Common myeloid progenitor, CD34-positive (primary cell): ENCODE measurements around the gene LSM7.

Experiments used
- CTCF ChIA-PET: fragments of 350-600 bp; sonication (Branson Sonifier 250); formaldehyde crosslinking; loops from one replicate; lab custom pipeline; 2021; ENCODE audit warnings: antibody characterized with exemption; lab: Charles Lee
- POLR2A ChIA-PET: fragments of 350-600 bp; sonication (Branson Sonifier 250); formaldehyde crosslinking; loops from one replicate; lab custom pipeline; 2021; ENCODE audit warnings: antibody characterized with exemption; lab: Charles Lee
- DNase-seq, 3 donors: peaks; one replicate each; pipeline versions ENCODE4 v3.0.0 to v3.0.0-alpha.2; 2013
- H3K27ac ChIP-seq, 2 experiments: 1 replicate in 1 of 2; 2 replicates in 1 of 2; pipeline ENCODE4 v1.7.0; 2013; ENCODE audit warnings: inconsistent platforms in 2 of 2, low read length in 2 of 2, mild to moderate bottlenecking in 2 of 2, low read depth in 1 of 2, moderate library complexity in 1 of 2; ENCODE audit not compliant: severe bottlenecking in 2 of 2, insufficient read depth in 1 of 2, poor library complexity in 1 of 2
- H3K27me3 ChIP-seq, 5 experiments: replicated peaks in 2 of 5; 1 replicate in 3 of 5; 2 replicates in 2 of 5; pipeline versions ENCODE4 v1.6.1 to v1.7.0; 2013; ENCODE audit warnings: low read length in 4 of 5, mild to moderate bottlenecking in 2 of 5, moderate library complexity in 2 of 5, inconsistent platforms in 1 of 5; ENCODE audit not compliant: insufficient read depth in 5 of 5, control insufficient read depth in 4 of 5
- H3K36me3 ChIP-seq, 4 experiments: 1 replicate in 2 of 4; 2 replicates in 2 of 4; pipeline versions ENCODE4 v1.6.1 to v1.7.0; 2013; ENCODE audit warnings: low read length in 3 of 4, control low read depth in 1 of 4, mild to moderate bottlenecking in 1 of 4; ENCODE audit not compliant: control insufficient read depth in 4 of 4, insufficient read depth in 4 of 4
- H3K4me1 ChIP-seq, 4 experiments: 1 replicate in 3 of 4; 2 replicates in 1 of 4; pipeline versions ENCODE4 v1.6.1 to v1.7.1; 2013; ENCODE audit warnings: low read length in 3 of 4, mild to moderate bottlenecking in 3 of 4, control low read depth in 1 of 4, inconsistent platforms in 1 of 4, moderate library complexity in 1 of 4; ENCODE audit not compliant: control insufficient read depth in 4 of 4, insufficient read depth in 4 of 4; ENCODE audit errors: control extremely low read depth in 1 of 4
- H3K4me3 ChIP-seq, 7 experiments: 1 replicate in 4 of 7; 2 replicates in 3 of 7; pipeline versions ENCODE4 v1.5.1 to v1.7.0; 2013; ENCODE audit warnings: mild to moderate bottlenecking in 7 of 7, low read length in 6 of 7, moderate library complexity in 6 of 7, inconsistent platforms in 2 of 7, low read depth in 2 of 7, control low read depth in 1 of 7; ENCODE audit not compliant: insufficient read depth in 4 of 7, control insufficient read depth in 1 of 7; ENCODE audit errors: extremely low read depth in 1 of 7
- H3K9me3 ChIP-seq, 5 experiments: 1 replicate in 4 of 5; 2 replicates in 1 of 5; pipeline versions ENCODE4 v1.6.1 to v1.7.1; 2013; ENCODE audit warnings: low read length in 4 of 5, mild to moderate bottlenecking in 2 of 5, inconsistent platforms in 1 of 5, low read depth in 1 of 5, moderate library complexity in 1 of 5; ENCODE audit not compliant: control insufficient read depth in 4 of 5, insufficient read depth in 2 of 5; ENCODE audit errors: control extremely low read depth in 1 of 5
- WGBS: methylation state at CpG from one replicate; pipeline ENCODE4 v1.1.5; 2013; ENCODE audit not compliant: insufficient coverage; 5-methylcytosine and 5-hydroxymethylcytosine counted together

Gene LSM7

DNA sequence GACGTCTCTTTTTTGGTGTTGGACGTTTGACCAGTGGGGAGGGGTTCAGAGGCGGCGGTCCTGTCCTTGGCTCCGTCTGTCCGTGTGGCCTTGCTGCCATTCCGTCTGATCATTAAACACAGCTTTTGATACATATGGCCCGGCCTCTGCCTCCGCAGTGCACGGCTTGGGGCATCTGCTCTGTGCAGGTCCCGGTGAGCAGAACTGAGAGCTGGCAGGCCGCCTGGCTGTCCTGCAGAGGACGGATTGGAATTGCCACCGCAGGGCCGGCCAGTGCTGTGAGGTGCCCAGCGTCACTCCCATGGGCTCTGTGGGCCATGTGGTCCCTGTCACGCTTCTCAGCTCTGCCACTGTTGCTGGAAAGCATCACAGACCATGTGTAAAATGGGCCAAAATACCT, 26.3 kb upstream of the LSM7 start:
- H3K4me1 ChIP-seq: peaks cover 0 to 5% (median 0%) of the 10 kb centered on the region in 4 experiments
- no peaks in the 10 kb centered on the region for H3K9me3 ChIP-seq
- DNase-seq: no peak
- H3K27me3 ChIP-seq: peaks cover 0 to under 1% (median 0%) of the 10 kb centered on the region in 5 experiments
- CTCF ChIA-PET: no interaction called here
- POLR2A ChIA-PET: interaction anchor here (0.6 kb wide), 1 partner anchor 15 kb away, joined by 4 read pairs; no protein-coding TSS in a partner anchor
- no peak overlapping the region for H3K27ac ChIP-seq
- no peak overlapping the region for H3K4me3 ChIP-seq
- peaks cover 11 to 60% (median 26%) of the 10 kb centered on the region in 4 experiments for H3K36me3 ChIP-seq
- 98% methylated on average over 12 of the region's 17 CpGs for WGBS

DNA sequence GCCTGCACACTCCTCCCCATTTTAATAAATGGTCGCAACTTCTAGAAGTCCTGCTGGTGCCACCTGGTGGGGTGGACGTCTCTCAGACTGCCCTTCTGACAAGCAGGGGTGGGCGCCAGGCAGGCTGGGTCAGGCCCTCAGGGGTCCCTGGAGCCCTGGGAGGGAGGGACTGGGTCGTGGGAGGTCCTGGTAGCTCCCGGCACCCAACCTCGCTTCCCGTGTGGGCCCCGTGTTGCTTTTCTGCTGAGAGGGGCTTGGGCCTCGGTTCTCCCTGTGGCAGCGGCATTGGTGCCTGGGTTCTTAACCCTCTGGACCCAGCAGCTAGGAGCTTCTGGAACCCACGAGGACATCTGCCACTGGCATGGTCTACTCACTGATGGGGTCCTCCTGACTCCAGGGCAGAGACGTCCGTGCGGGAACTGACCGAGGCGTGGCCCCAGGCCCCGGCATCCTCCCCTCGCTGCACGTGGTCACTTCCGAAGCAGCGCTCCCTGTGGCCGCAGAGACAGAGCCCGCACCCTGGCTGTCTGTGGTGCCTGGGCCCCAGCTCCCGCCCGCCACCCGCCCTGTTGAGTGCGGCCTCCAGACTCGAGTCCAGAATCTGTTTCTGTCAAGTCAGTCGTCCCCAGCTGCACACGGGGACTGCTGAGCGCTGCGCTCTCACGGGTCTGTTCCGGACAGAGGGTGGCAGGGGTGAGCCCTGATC, 25.7 kb upstream of the LSM7 start:
- POLR2A ChIA-PET: no interaction called here

DNA sequence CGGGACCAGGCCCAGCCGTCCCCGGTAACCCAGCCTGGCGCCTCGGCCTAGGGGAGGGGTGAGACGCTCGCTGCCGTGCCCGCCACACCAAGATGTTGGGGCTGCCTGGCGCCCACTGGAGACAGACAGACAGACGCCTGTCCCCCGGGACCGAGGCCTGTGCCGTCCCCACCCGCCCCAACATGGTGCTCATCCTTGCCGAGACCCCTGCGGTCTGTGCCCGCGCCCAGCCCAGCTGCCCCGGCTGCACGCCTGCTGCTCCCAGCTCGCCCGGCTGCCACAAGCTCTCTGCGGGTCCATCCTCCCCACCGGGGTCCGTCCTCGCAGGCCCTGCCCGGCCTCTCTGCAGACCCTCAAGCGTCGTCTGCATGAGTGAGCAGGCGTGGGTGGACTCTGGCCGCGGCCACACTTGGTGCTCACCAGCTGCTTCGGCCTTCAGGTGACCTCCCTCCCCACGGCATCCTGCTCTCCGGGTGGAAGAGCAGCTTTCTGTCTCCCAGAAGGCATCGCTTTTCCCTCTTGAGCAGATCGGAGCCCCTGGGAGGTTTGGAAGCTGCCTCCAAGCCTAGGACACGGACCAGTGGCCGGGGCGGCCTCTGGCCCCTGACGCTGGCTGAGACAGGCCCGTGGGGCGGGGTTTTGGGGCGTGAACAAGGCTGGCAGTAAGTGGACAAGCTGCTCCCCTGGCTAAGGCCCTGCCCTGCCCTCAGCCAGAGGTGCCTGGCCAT, 24.9 kb upstream of the LSM7 start:
- Histone ChIP-seq H3K27ac (no peak overlapping the region), H3K4me3 (no peak overlapping the region), H3K4me1 (peaks cover 0 to 4% (median 0%) of the 10 kb centered on the region in 4 experiments), H3K36me3 (peaks cover 14 to 67% (median 30%) of the 10 kb centered on the region in 4 experiments), H3K27me3 (no peaks in the 10 kb centered on the region), H3K9me3 (no peaks in the 10 kb centered on the region)
- 95% methylated on average over 39 of the region's 45 CpGs for WGBS
- POLR2A ChIA-PET: no interaction called here
- no peak for DNase-seq
- CTCF ChIA-PET: interaction anchor here (1.0 to 1.1 kb wide), 2 partner anchors 7 to 27 kb away, joined by 3 to 4 read pairs; no protein-coding TSS in a partner anchor

More for the DNA sequence above, 25.7 kb upstream of the LSM7 start:
- no peaks in the 10 kb centered on the region for H3K27me3 ChIP-seq
- CTCF ChIA-PET: interaction anchor here (1.0 to 1.1 kb wide), 2 partner anchors 8 to 26 kb away, joined by 3 to 4 read pairs; no protein-coding TSS in a partner anchor
- WGBS: 94% methylated on average over 34 of the region's 34 CpGs
- H3K36me3 ChIP-seq: peaks cover 11 to 62% (median 26%) of the 10 kb centered on the region in 4 experiments
- no peak overlapping the region for H3K27ac ChIP-seq
- H3K4me3 ChIP-seq: no peak overlapping the region
- DNase-seq: no peak
- no peaks in the 10 kb centered on the region for H3K9me3 ChIP-seq
- peaks cover 0 to 4% (median 0%) of the 10 kb centered on the region in 4 experiments for H3K4me1 ChIP-seq

DNA sequence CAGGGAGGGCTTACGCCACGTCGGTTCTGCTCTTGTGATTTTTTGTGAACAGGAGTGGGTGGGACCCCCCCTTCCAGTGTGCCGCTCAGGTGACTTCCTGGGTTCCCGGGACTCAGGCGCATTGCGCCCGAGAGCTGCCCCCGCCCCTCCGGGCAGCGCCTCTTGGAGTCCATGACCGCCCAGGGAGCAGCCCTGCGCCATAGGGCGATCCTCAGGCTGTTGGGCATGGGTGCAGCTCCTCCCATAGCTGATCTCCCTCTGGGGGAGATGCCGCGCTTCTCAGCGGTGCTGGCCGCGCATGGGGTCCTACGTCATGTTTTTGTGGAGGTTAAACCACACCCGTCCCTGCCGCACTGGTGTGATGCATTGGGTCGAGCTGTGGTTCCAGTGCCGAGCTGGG, 23.7 kb upstream of the LSM7 start:
- no peak overlapping the region for H3K27ac ChIP-seq

DNA sequence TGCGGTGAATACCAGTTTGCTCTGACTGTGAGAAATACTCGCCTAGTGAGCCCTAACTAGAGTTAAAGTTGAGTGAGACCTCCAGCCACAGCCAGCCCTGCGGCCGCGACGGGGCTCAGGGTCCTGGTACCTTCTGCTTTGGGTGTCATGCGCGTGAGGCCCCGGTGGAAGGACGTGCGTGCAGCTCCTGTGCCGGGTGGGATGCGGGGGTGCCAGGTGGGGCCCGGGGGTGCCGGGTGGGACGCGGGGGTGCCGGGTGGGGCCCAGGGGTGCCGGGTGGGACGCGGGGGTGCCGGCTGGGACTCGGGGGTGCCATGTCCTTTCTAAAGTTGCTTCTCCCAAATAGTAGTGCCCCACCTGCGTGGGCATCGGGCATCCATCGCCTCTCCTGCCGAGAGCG, 23.2 kb upstream of the LSM7 start:
- Histone ChIP-seq H3K36me3 (peaks cover 14 to 73% (median 33%) of the 10 kb centered on the region in 4 experiments), H3K4me1 (peaks cover 0 to 5% (median 0%) of the 10 kb centered on the region in 4 experiments), H3K4me3 (no peak overlapping the region), H3K27ac (no peak overlapping the region), H3K9me3 (no peaks in the 10 kb centered on the region), H3K27me3 (no peaks in the 10 kb centered on the region)
- DNase-seq: no peak
- CTCF ChIA-PET: interaction anchor here (1.6 kb wide), 1 partner anchor 14 kb away, joined by 3 read pairs; no protein-coding TSS in a partner anchor
- over 99% methylated on average over 23 of the region's 28 CpGs for WGBS
- POLR2A ChIA-PET: no interaction called here

More for the DNA sequence above, 23.7 kb upstream of the LSM7 start:
- H3K9me3 ChIP-seq: no peaks in the 10 kb centered on the region
- DNase-seq: no peak
- 98% methylated on average over 23 of the region's 24 CpGs for WGBS
- peaks cover 14 to 68% (median 31%) of the 10 kb centered on the region in 4 experiments for H3K36me3 ChIP-seq
- ChIA-PET CTCF (no interaction called here), POLR2A (no interaction called here)
- no peaks in the 10 kb centered on the region for H3K27me3 ChIP-seq
- peaks cover 0 to 4% (median 0%) of the 10 kb centered on the region in 4 experiments for H3K4me1 ChIP-seq
- H3K4me3 ChIP-seq: no peak overlapping the region

DNA sequence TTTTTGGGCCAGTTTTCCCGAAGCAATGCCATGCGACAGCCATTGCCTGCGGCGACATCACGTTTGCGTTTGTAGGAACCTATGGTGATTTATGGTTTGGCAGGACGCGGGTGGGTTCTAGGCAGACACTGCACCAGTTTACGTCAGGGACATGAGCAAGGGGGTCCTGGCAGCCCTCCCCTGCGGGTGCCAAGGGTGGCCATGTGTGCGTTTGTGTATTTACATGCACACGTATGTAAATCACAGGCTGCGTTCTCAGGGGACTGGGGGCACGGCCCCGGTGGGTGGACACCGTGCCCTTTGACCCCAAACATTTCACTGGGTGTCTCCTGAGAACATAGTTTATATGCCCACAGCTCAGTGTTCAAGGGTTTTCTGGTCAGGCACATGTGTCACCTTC, 22.3 kb upstream of the LSM7 start:
- H3K4me3 ChIP-seq: no peak overlapping the region

More for the DNA sequence above, 22.3 kb upstream of the LSM7 start:
- peaks cover 14 to 71% (median 32%) of the 10 kb centered on the region in 4 experiments for H3K36me3 ChIP-seq
- 97% methylated on average over 16 of the region's 16 CpGs for WGBS
- DNase-seq: no peak
- ChIA-PET POLR2A (no interaction called here), CTCF (interaction anchor here (1.6 kb wide), 1 partner anchor 15 kb away, joined by 3 read pairs; no protein-coding TSS in a partner anchor)
- H3K27ac ChIP-seq: no peak overlapping the region
- H3K27me3 ChIP-seq: no peaks in the 10 kb centered on the region
- H3K9me3 ChIP-seq: no peaks in the 10 kb centered on the region
- peaks cover 0 to 12% (median 3%) of the 10 kb centered on the region in 4 experiments for H3K4me1 ChIP-seq
